ENCODE results near the gene SOSTDC1.

DNA sequence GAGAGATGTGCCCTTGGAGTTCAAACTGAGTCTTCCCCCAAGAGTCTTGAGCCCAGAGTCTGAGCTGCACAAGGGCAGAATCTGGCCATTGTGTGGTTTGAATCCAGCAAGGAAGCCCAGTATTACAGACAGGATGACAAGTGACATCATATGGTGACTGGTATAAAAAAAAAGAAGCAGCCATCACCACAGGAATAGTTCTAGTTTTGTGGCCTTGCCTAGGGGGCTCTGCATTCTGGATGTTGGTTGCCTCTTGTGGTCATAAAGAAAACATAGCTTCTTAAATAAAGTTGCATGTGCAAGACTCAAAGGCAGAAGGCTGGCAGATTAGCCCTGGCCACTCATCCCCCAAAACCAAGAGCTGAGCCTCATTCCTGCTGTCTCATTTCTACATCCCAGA is 44.3 kb upstream of the SOSTDC1 start:
- TF ChIP-seq, protein P1, sequence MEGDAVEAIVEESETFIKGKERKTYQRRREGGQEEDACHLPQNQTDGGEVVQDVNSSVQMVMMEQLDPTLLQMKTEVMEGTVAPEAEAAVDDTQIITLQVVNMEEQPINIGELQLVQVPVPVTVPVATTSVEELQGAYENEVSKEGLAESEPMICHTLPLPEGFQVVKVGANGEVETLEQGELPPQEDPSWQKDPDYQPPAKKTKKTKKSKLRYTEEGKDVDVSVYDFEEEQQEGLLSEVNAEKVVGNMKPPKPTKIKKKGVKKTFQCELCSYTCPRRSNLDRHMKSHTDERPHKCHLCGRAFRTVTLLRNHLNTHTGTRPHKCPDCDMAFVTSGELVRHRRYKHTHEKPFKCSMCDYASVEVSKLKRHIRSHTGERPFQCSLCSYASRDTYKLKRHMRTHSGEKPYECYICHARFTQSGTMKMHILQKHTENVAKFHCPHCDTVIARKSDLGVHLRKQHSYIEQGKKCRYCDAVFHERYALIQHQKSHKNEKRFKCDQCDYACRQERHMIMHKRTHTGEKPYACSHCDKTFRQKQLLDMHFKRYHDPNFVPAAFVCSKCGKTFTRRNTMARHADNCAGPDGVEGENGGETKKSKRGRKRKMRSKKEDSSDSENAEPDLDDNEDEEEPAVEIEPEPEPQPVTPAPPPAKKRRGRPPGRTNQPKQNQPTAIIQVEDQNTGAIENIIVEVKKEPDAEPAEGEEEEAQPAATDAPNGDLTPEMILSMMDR (IDR thresholded peaks at IDR 0.05; ENCODE audit: poor library complexity, severe bottlenecking): no peak
- TF ChIP-seq MXI1 (conservative IDR thresholded peaks at IDR 0.05; ENCODE audit: poor library complexity, severe bottlenecking) (no peak), SMC3 (conservative IDR thresholded peaks at IDR 0.05; ENCODE audit: poor library complexity) (no peak), EP300 (conservative IDR thresholded peaks at IDR 0.05; ENCODE audit: poor library complexity, severe bottlenecking) (no peak), EZH2 (IDR thresholded peaks at IDR 0.05; ENCODE audit: borderline replicate concordance, insufficient read depth, low read length, poor library complexity, severe bottlenecking) (no peak), POLR2AphosphoS5 (IDR thresholded peaks at IDR 0.05) (no peak), RAD21 (conservative IDR thresholded peaks at IDR 0.05) (no peak)
